Astrocyte of the spinal cord (primary cell): ENCODE data around the gene ADCY9.
"Not testable (repeated sequence)": the region's sequence is repeated elsewhere in the genome, so short reads cannot be mapped to it uniquely, and the experiment has no call there.

Source experiments
- DNase-seq: peaks from one replicate; pipeline ENCODE4 v3.0.0; 2011; ENCODE audit warnings: low read depth, low spot score
- H3K4me3 ChIP-seq: 2 replicates; pipeline ENCODE4 v1.5.1; 2011; ENCODE audit warnings: low read depth, mild to moderate bottlenecking, low read length, moderate library complexity
- CTCF ChIP-seq: IDR thresholded peaks from 2 replicates; pipeline ENCODE4 v1.5.1; 2012; ENCODE audit warnings: low read depth, mild to moderate bottlenecking, low read length, inconsistent platforms
- in situ Hi-C: cut with HindIII; loops from 2 replicates; pipeline ENCODE4 v1.10.0; 2017; ENCODE audit warnings: low sequenced_read_pairs

The ADCY9 gene

GRCh38 chr16:3938843-3939624 is 177.2 kb downstream of the ADCY9 start:
- in situ Hi-C loops, result no loop called here
- peak; percentile 67 for DNase-seq
- peak overlapping the region; percentile 41 for H3K4me3 ChIP-seq
- peak; percentile 95 for TF ChIP-seq CTCF

- in situ Hi-C loops, result no loop called here
- no peak for DNase-seq
- peak overlapping the region; percentile 41 for H3K4me3 ChIP-seq
- peak; percentile 2 for TF ChIP-seq CTCF
Observed at GRCh38 chr16:3938471-3938842, 177.8 kb downstream of the ADCY9 start.

- DNase-seq, result no peak
Observed at GRCh38 chr16:3937066-3937875, 179.0 kb downstream of the ADCY9 start.

GRCh38 chr16:3935921-3936320 is 180.3 kb downstream of the ADCY9 start:
- H3K4me3 ChIP-seq, result no peak overlapping the region
- no peak for TF ChIP-seq CTCF
- no peak for DNase-seq
- in situ Hi-C loops, result no loop called here

More at GRCh38 chr16:3937066-3937875, 179.0 kb downstream of the ADCY9 start:
- no peak for TF ChIP-seq CTCF
- in situ Hi-C loops, result no loop called here
- no peak overlapping the region for H3K4me3 ChIP-seq

- TF ChIP-seq CTCF, result no peak
- no peak overlapping the region for H3K4me3 ChIP-seq
- in situ Hi-C loops, result no loop called here
- no peak for DNase-seq
Observed at GRCh38 chr16:3934491-3935181, 181.6 kb downstream of the ADCY9 start.

GRCh38 chr16:3927147-3927546 is 189.1 kb downstream of the ADCY9 start:
- in situ Hi-C loops, H3K4me3 ChIP-seq, DNase-seq: not testable (repeated sequence)
